CD14-positive monocyte (primary cell): ENCODE results near the gene TREML4. TPM values are rescaled to one million over a fixed set of nuclear protein-coding genes. Genes with fewer than 3 reads are reported as not detected.
A peak's percentile ranks its signal among the peaks of the same experiment; 100 is the strongest.

ENCODE experiments used
- DNase-seq, 3 donors: peaks; one replicate each; pipeline ENCODE4 v3.0.0-alpha.2; 2011 to 2022
- H2AFZ ChIP-seq: 2 replicates; pipeline ENCODE4 v1.6.0; 2012; ENCODE audit warnings: mild to moderate bottlenecking, low read depth, low read length, inconsistent platforms; ENCODE audit not compliant: insufficient read depth, poor library complexity, severe bottlenecking
- H3K27ac ChIP-seq, 2 donors: 1 replicate in 1 of 2; 2 replicates in 1 of 2; pipeline ENCODE4 v1.5.1; 2012 to 2013; ENCODE audit warnings: low read length in 2 of 2, control low read depth in 1 of 2, inconsistent platforms in 1 of 2, low read depth in 1 of 2, mild to moderate bottlenecking in 1 of 2
- H3K27me3 ChIP-seq, 2 donors: one replicate each; pipeline versions ENCODE4 v1.6.0 to v1.6.1; 2011 to 2013; ENCODE audit warnings: low read length in 2 of 2; ENCODE audit not compliant: control insufficient read depth in 2 of 2, insufficient read depth in 2 of 2
- H3K36me3 ChIP-seq, 2 donors: replicated peaks in 1 of 2; 1 replicate in 1 of 2; 2 replicates in 1 of 2; pipeline versions ENCODE4 v1.5.1 to v1.6.1; 2012 to 2013; ENCODE audit warnings: low read length in 2 of 2, control low read depth in 1 of 2, inconsistent platforms in 1 of 2, mild to moderate bottlenecking in 1 of 2; ENCODE audit not compliant: insufficient read depth in 2 of 2, control insufficient read depth in 1 of 2
- H3K4me1 ChIP-seq, 2 donors: 1 replicate in 1 of 2; 2 replicates in 1 of 2; pipeline versions ENCODE4 v1.5.1 to v1.6.1; 2012 to 2013; ENCODE audit warnings: low read length in 2 of 2, control low read depth in 1 of 2, inconsistent platforms in 1 of 2, mild to moderate bottlenecking in 1 of 2, moderate library complexity in 1 of 2; ENCODE audit not compliant: insufficient read depth in 2 of 2, control insufficient read depth in 1 of 2
- H3K4me2 ChIP-seq: replicated peaks from 2 replicates; pipeline ENCODE3; 2012; ENCODE audit warnings: low read length, moderate library complexity, mild to moderate bottlenecking; ENCODE audit not compliant: poor library complexity, severe bottlenecking; ENCODE audit errors: extremely low read depth
- H3K4me3 ChIP-seq, 3 experiments: fragments of 200-600 bp in 1 of 3; sonication (generic) in 1 of 3; replicated peaks in 1 of 3; 1 replicate in 2 of 3; 2 replicates in 1 of 3; pipeline ENCODE4 v1.5.1; 2011 to 2013; ENCODE audit warnings: low read length in 3 of 3, mild to moderate bottlenecking in 3 of 3, control low read depth in 2 of 3, low read depth in 2 of 3, inconsistent platforms in 1 of 3, moderate library complexity in 1 of 3
- H3K79me2 ChIP-seq: 2 replicates; pipeline ENCODE4 v1.6.0; 2012; ENCODE audit warnings: mild to moderate bottlenecking, control low read depth, inconsistent platforms, low read length, moderate library complexity; ENCODE audit not compliant: insufficient read depth
- H3K9ac ChIP-seq: 2 replicates; pipeline ENCODE4 v1.6.0; 2017; ENCODE audit warnings: low read length, mild to moderate bottlenecking; ENCODE audit not compliant: insufficient read depth, poor library complexity, severe bottlenecking
- H3K9me3 ChIP-seq, 2 donors: replicated peaks in 1 of 2; 1 replicate in 1 of 2; 2 replicates in 1 of 2; pipeline versions ENCODE4 v1.5.1 to v1.6.1; 2012 to 2013; ENCODE audit warnings: low read length in 2 of 2, control low read depth in 1 of 2; ENCODE audit not compliant: control insufficient read depth in 1 of 2, insufficient read depth in 1 of 2
- H4K20me1 ChIP-seq: 2 replicates; pipeline ENCODE4 v1.6.0; 2012; ENCODE audit warnings: mild to moderate bottlenecking, low read length, control low read depth, moderate library complexity; ENCODE audit not compliant: insufficient read depth
- H3K27ac Mint-ChIP-seq, 7 donors: one replicate each; pipeline ENCODE4 v1.8.0; 2020; ENCODE audit warnings: mild to moderate bottlenecking in 7 of 7, mixed read lengths in 7 of 7, moderate library complexity in 6 of 7, inconsistent platforms in 2 of 7
- H3K27me3 Mint-ChIP-seq, 3 donors: one replicate each; pipeline ENCODE4 v1.8.0; 2021 to 2022; ENCODE audit warnings: low read depth in 3 of 3, mild to moderate bottlenecking in 3 of 3, mixed read lengths in 3 of 3, moderate library complexity in 3 of 3, inconsistent platforms in 1 of 3
- H3K36me3 Mint-ChIP-seq, 2 donors: one replicate each; pipeline ENCODE4 v1.8.0; 2020; ENCODE audit warnings: mixed read lengths in 2 of 2, inconsistent platforms in 1 of 2, mild to moderate bottlenecking in 1 of 2
- H3K4me1 Mint-ChIP-seq: one replicate; pipeline ENCODE4 v1.8.0; 2020; ENCODE audit warnings: mild to moderate bottlenecking, mixed read lengths
- H3K4me3 Mint-ChIP-seq, 2 donors: one replicate each; pipeline ENCODE4 v1.8.0; 2020; ENCODE audit warnings: mild to moderate bottlenecking in 2 of 2, mixed read lengths in 2 of 2, moderate library complexity in 1 of 2
- H3K9me3 Mint-ChIP-seq, 7 donors: one replicate each; pipeline ENCODE4 v1.8.0; 2020 to 2022; ENCODE audit warnings: mixed read lengths in 7 of 7, mild to moderate bottlenecking in 6 of 7, moderate library complexity in 6 of 7, inconsistent platforms in 2 of 7
- CTCF ChIP-seq: fragments of 200-600 bp; IDR thresholded peaks from one replicate; pipeline ENCODE4 v1.8.0; 2022; ENCODE audit warnings: antibody characterized with exemption, mild to moderate bottlenecking
- WGBS: methylation state at CpG from one replicate; pipeline ENCODE4 v1.1.5; 2013; ENCODE audit warnings: missing lambda C conversion rate; ENCODE audit not compliant: insufficient coverage; 5-methylcytosine and 5-hydroxymethylcytosine counted together
- intact Hi-C, 2 donors: fragments of 100-400 bp; cut with micrococcal nuclease; formaldehyde crosslinking; loops; one replicate each; pipeline versions ENCODE4 v1.15.0 to v1.15.1; 2023
- polyA plus RNA-seq, 3 donors: library from polyadenylated mRNA; depleted of rRNA in 1 of 3; unstranded in 2 of 3; stranded (reverse) in 1 of 3; fragments of 300-500 nt in 2 of 3; fragments of >200 nt in 1 of 3; fragmentation: Illumina TruSeq in 2 of 3; gene quantifications; 1 replicate in 2 of 3; 2 replicates in 1 of 3; pipeline ENCODE4 v1.2.3, GENCODE V29; 2012 to 2021

Gene TREML4
- polyA plus RNA-seq, 3 donors: not detected

- WGBS: 95% methylated on average over 6 of the region's 9 CpGs
- no peak overlapping the region for H3K4me2 ChIP-seq
- intact Hi-C loops: no loop called here
- H3K9ac ChIP-seq: no peak overlapping the region
- no peaks in the 10 kb centered on the region for H3K27me3 ChIP-seq
- Mint-ChIP-seq H3K27ac (peak overlapping the region in 1 of 7 donors; percentile 72), H3K4me1 (peaks cover 14% of the 10 kb centered on the region), H3K9me3 (peaks cover 0 to 7% (median 2%) of the 10 kb centered on the region in 7 donors), H3K27me3 (peaks cover 0 to 2% (median 0%) of the 10 kb centered on the region in 3 donors), H3K4me3 (no peak overlapping the region), H3K36me3 (peaks cover 0 to 10% of the 10 kb centered on the region in 2 donors)
- H2AFZ ChIP-seq: no peak overlapping the region
- H3K4me1 ChIP-seq: no peaks in the 10 kb centered on the region
- no peak overlapping the region for H3K4me3 ChIP-seq
- H3K36me3 ChIP-seq: no peaks in the 10 kb centered on the region
- DNase-seq: no peak
- no peaks in the 10 kb centered on the region for H4K20me1 ChIP-seq
- H3K79me2 ChIP-seq: no peaks in the 10 kb centered on the region
- TF ChIP-seq CTCF: no peak
- no peak overlapping the region for H3K27ac ChIP-seq
- H3K9me3 ChIP-seq: no peaks in the 10 kb centered on the region
These were observed 19.2 kb downstream of the TREML4 start for GRCh38 chr6:41247288-41247865.

GRCh38 chr6:41247882-41248705, 19.9 kb downstream of the TREML4 start:
- H2AFZ ChIP-seq: no peak overlapping the region
- H3K36me3 ChIP-seq: no peaks in the 10 kb centered on the region
- H3K4me3 ChIP-seq: no peak overlapping the region
- peaks cover 0 to 7% (median 2%) of the 10 kb centered on the region in 7 donors for H3K9me3 Mint-ChIP-seq
- no peak overlapping the region for H3K9ac ChIP-seq
- H3K4me2 ChIP-seq: no peak overlapping the region
- H3K4me1 ChIP-seq: no peaks in the 10 kb centered on the region
- H3K4me1 Mint-ChIP-seq: peaks cover 17% of the 10 kb centered on the region
- no peaks in the 10 kb centered on the region for H3K27me3 ChIP-seq
- peak overlapping the region in 4 of 7 donors; percentile 39 to 72 (median 44) for H3K27ac Mint-ChIP-seq
- no peak overlapping the region for H3K4me3 Mint-ChIP-seq
- intact Hi-C loops: no loop called here
- no peaks in the 10 kb centered on the region for H3K9me3 ChIP-seq
- peaks cover 0 to 13% of the 10 kb centered on the region in 2 donors for H3K36me3 Mint-ChIP-seq
- 92% methylated on average over 6 of the region's 7 CpGs for WGBS
- H4K20me1 ChIP-seq: no peaks in the 10 kb centered on the region
- peaks cover 0 to 2% (median 0%) of the 10 kb centered on the region in 3 donors for H3K27me3 Mint-ChIP-seq
- H3K79me2 ChIP-seq: no peaks in the 10 kb centered on the region
- DNase-seq: no peak
- H3K27ac ChIP-seq: no peak overlapping the region
- no peak for TF ChIP-seq CTCF
